Loucy (cell line): ENCODE measurements around the gene BTBD16.

Source experiments
- H2AFZ ChIP-seq: fragments of 200-600 bp; sonication (generic); 2 replicates; pipeline ENCODE4 v1.6.0; 2016; ENCODE audit warnings: antibody characterized with exemption, mild to moderate bottlenecking, low read length, moderate library complexity
- H3F3A ChIP-seq: fragments of 200-600 bp; 2 replicates; pipeline ENCODE4 v1.6.0; 2016; ENCODE audit warnings: antibody characterized with exemption, low read depth, mild to moderate bottlenecking
- H3K27me3 ChIP-seq: fragments of 200-600 bp; sonication (generic); 2 replicates; pipeline ENCODE4 v1.6.1; 2014; ENCODE audit warnings: low read length, mild to moderate bottlenecking; ENCODE audit not compliant: insufficient read depth, poor library complexity, severe bottlenecking
- H3K36me3 ChIP-seq: fragments of 200-600 bp; sonication (generic); 2 replicates; pipeline ENCODE4 v1.6.1; 2016; ENCODE audit warnings: low read length; ENCODE audit not compliant: insufficient read depth
- H3K4me1 ChIP-seq: fragments of 200-600 bp; sonication (generic); 2 replicates; pipeline ENCODE4 v1.5.1; 2014; ENCODE audit warnings: low read length, mild to moderate bottlenecking; ENCODE audit not compliant: insufficient read depth, poor library complexity, severe bottlenecking
- H3K4me2 ChIP-seq: fragments of 200-600 bp; sonication (generic); 2 replicates; pipeline ENCODE4 v1.6.0; 2014; ENCODE audit warnings: antibody characterized with exemption, low read length, low read depth, mild to moderate bottlenecking; ENCODE audit not compliant: poor library complexity, severe bottlenecking
- H3K4me3 ChIP-seq: fragments of 200-600 bp; sonication (generic); 2 replicates; pipeline ENCODE4 v1.5.1; 2014; ENCODE audit warnings: low read length, mild to moderate bottlenecking, mixed read lengths; ENCODE audit not compliant: poor library complexity, severe bottlenecking
- H3K79me2 ChIP-seq: fragments of 200-600 bp; sonication (generic); 2 replicates; pipeline ENCODE4 v1.6.1; 2014; ENCODE audit warnings: low read length; ENCODE audit not compliant: insufficient read depth
- H3K9ac ChIP-seq: fragments of 200-600 bp; sonication (generic); 2 replicates; pipeline ENCODE4 v1.6.0; 2014; ENCODE audit warnings: mild to moderate bottlenecking, low read depth, low read length, moderate library complexity; ENCODE audit not compliant: poor library complexity, severe bottlenecking
- H3K9me2 ChIP-seq: fragments of 200-600 bp; sonication (generic); replicated peaks from 2 replicates; pipeline ENCODE4 v1.6.1; 2016; ENCODE audit warnings: low read depth, low read length, mixed read lengths
- H3K9me3 ChIP-seq: fragments of 200-600 bp; sonication (generic); 2 replicates; pipeline ENCODE4 v1.6.1; 2014; ENCODE audit warnings: mild to moderate bottlenecking, antibody characterized with exemption, low read length, low read depth; ENCODE audit not compliant: insufficient read depth
- H4K20me1 ChIP-seq: fragments of 200-600 bp; sonication (generic); 2 replicates; pipeline ENCODE4 v1.6.0; 2014; ENCODE audit warnings: antibody characterized with exemption, low read length, mild to moderate bottlenecking; ENCODE audit not compliant: insufficient read depth, poor library complexity, severe bottlenecking
- CTCF ChIP-seq: fragments of 200-600 bp; sonication (generic); conservative IDR thresholded peaks from 2 replicates; pipeline ENCODE4 v1.5.1; 2014; ENCODE audit warnings: mild to moderate bottlenecking, antibody characterized with exemption, low read length
- EZH2phosphoT487 ChIP-seq: fragments of 200-600 bp; IDR thresholded peaks from 2 replicates; pipeline ENCODE4 v1.6.1; 2018; ENCODE audit warnings: antibody characterized with exemption, mild to moderate bottlenecking, moderate library complexity, borderline replicate concordance

Gene BTBD16

DNA sequence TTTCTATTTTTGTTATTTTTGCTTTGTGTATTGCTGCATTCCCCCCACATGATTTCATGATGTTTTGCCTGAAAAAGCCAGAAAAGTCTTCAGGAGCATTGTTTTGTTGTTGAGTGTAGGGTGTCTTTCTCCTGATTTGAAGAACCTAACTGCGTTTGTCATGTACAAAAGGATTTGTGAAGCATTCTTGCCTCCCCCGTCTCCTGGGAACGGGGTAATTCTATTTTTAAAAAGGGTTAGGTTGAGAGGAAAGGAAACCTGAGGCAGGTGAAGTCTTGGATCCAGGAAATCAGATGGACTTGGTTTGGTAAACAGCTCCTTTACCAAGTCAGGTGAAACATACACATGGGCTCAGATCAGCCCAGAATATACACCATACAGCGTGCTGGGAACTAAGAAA lies 26.0 kb upstream of the BTBD16 start:
- Histone ChIP-seq H3K9me2 (no peaks in the 10 kb centered on the region), H2AFZ (no peak overlapping the region), H3K27me3 (no peaks in the 10 kb centered on the region), H3K79me2 (no peaks in the 10 kb centered on the region), H3K4me2 (no peak overlapping the region), H3F3A (no peaks in the 10 kb centered on the region), H3K4me1 (no peaks in the 10 kb centered on the region), H3K9me3 (no peaks in the 10 kb centered on the region), H3K9ac (no peak overlapping the region), H3K4me3 (no peak overlapping the region), H4K20me1 (no peaks in the 10 kb centered on the region), H3K36me3 (no peaks in the 10 kb centered on the region)
- no peak for TF ChIP-seq CTCF
- TF ChIP-seq EZH2phosphoT487: no peak

DNA sequence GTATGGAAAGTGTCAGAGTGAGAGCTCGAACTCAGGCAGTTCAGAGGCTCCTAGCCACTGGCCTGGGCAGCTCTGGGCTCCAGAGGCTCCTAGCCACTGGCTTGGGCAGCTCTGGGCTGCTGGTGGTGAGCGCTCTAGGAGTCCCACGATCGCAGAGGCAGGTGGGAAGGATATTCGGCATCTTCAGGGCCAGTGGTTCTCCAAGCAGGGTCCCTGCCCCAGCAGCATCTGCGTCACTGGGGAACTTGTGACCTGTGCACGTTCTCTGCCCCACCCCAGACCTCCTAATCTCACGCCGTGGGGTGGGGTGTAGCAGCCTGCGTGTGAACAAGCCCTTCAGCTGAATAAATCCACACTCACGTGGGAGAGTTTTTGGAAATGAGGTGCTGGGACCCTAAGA lies 25.2 kb upstream of the BTBD16 start:
- H3K9me2 ChIP-seq: no peaks in the 10 kb centered on the region
- H3K9ac ChIP-seq: no peak overlapping the region
- H3K4me3 ChIP-seq: no peak overlapping the region
- H3K79me2 ChIP-seq: no peaks in the 10 kb centered on the region
- H3K27me3 ChIP-seq: no peaks in the 10 kb centered on the region
- no peak overlapping the region for H3K4me2 ChIP-seq
- no peaks in the 10 kb centered on the region for H3K36me3 ChIP-seq
- no peaks in the 10 kb centered on the region for H3K4me1 ChIP-seq
- H2AFZ ChIP-seq: no peak overlapping the region
- no peaks in the 10 kb centered on the region for H3F3A ChIP-seq
- TF ChIP-seq EZH2phosphoT487 (no peak), CTCF (no peak)
- H4K20me1 ChIP-seq: no peaks in the 10 kb centered on the region
- no peaks in the 10 kb centered on the region for H3K9me3 ChIP-seq

DNA sequence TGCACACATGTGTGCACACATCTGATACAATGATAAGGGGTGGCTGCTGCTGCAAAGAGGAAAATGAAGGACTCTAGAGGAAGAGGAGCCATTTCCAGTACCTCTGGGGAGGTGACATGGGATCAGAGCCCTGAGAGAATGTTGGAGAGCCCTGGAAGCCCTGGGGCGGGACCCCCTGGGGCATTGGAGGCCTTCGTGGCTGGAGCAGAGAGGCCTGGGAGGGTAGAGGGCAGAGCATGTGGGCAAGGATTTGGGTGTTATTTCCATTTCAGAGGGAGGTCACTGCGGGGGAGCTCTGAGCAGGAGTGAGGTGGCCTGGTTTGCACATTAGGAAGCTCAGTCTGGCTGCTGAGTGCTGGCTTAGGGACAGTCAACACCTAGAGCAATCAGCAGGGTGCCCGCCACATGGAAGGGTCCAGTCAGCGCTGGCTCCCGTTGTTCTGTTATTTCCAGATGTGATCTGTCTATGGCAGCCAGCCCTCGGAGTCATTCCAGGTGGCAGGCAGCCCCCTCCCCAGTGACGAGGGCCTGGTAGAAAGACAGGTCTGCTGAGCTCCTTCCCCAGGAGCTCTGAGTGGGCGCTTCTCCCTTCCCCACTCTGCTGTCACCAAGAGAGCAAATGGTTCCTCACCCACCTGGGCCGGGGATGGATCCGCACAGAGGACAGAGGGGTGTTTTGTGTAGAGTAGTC lies 24.1 kb upstream of the BTBD16 start:
- TF ChIP-seq EZH2phosphoT487 (no peak), CTCF (no peak)
- Histone ChIP-seq H4K20me1 (no peaks in the 10 kb centered on the region), H3K9me3 (no peaks in the 10 kb centered on the region), H3K4me2 (no peak overlapping the region), H3K9ac (no peak overlapping the region), H3K4me3 (no peak overlapping the region), H3K4me1 (no peaks in the 10 kb centered on the region), H3K79me2 (no peaks in the 10 kb centered on the region), H3K36me3 (no peaks in the 10 kb centered on the region), H2AFZ (no peak overlapping the region), H3K9me2 (no peaks in the 10 kb centered on the region), H3K27me3 (no peaks in the 10 kb centered on the region), H3F3A (no peaks in the 10 kb centered on the region)
